HEK293 (cell line): ENCODE results near the gene PAPLN.

Source experiments
- CTCF ChIA-PET: fragments of 350-600 bp; formaldehyde crosslinking; extraction: SDS; loops from one replicate; lab custom pipeline; 2021; ENCODE audit warnings: antibody characterized with exemption; lab: Yijun Ruan, JAX
- POLR2A ChIA-PET: fragments of 300-600 bp; formaldehyde crosslinking; extraction: SDS; loops from one replicate; lab custom pipeline; 2020; ENCODE audit warnings: antibody characterized with exemption, inconsistent platforms; lab: Yijun Ruan, JAX
- H3K27ac ChIP-seq: fragments of 200-500 bp; sonication (Bioruptor generic); 2 replicates; pipeline ENCODE4 v1.5.1; 2014; ENCODE audit warnings: low read depth, low read length, control low read depth, inconsistent platforms; ENCODE audit errors: extremely low read depth
- H3K36me3 ChIP-seq, 2 experiments: fragments of 200-500 bp in 1 of 2; sonication (Bioruptor generic) in 1 of 2; 1 replicate in 1 of 2; 2 replicates in 1 of 2; pipeline ENCODE4 v1.5.1; 2014 to 2017; ENCODE audit warnings: inconsistent platforms in 2 of 2, low read length in 2 of 2; ENCODE audit not compliant: control insufficient read depth in 2 of 2, insufficient read depth in 1 of 2
- H3K4me1 ChIP-seq: fragments of 200-500 bp; sonication (Bioruptor generic); 2 replicates; pipeline ENCODE4 v1.5.1; 2014; ENCODE audit warnings: mild to moderate bottlenecking, low read length, inconsistent platforms; ENCODE audit not compliant: control insufficient read depth, insufficient read depth
- H3K4me3 ChIP-seq: 2 replicates; pipeline ENCODE4 v1.5.1; 2011; ENCODE audit warnings: low read depth, mild to moderate bottlenecking, control low read depth, low read length, moderate library complexity
- H3K9me3 ChIP-seq: fragments of 200-500 bp; sonication (Bioruptor generic); 2 replicates; pipeline ENCODE4 v1.5.1; 2014; ENCODE audit warnings: low read depth, low read length, inconsistent platforms; ENCODE audit not compliant: control insufficient read depth, insufficient read depth
- PRDM10 ChIP-seq: fragments of 450-650 bp; formaldehyde crosslinking; IDR thresholded peaks from 2 replicates; pipeline ENCODE4 v1.5.1; 2016; ENCODE audit warnings: missing biosample characterization, missing genetic modification characterization
- ZBTB7A ChIP-seq: fragments of 450-650 bp; formaldehyde crosslinking; IDR thresholded peaks from 2 replicates; pipeline ENCODE4 v1.5.1; 2016; ENCODE audit warnings: low read depth, missing biosample characterization, missing genetic modification characterization
- ZEB2 ChIP-seq: fragments of 450-650 bp; formaldehyde crosslinking; IDR thresholded peaks from 2 replicates; pipeline ENCODE4 v1.5.1; 2016; ENCODE audit warnings: missing biosample characterization, missing genetic modification characterization
- ZNF16 ChIP-seq: fragments of 450-650 bp; formaldehyde crosslinking; IDR thresholded peaks from 2 replicates; pipeline ENCODE4 v1.5.1; 2016; ENCODE audit warnings: low read depth, missing biosample characterization, missing genetic modification characterization
- ZNF169 ChIP-seq: fragments of 450-650 bp; formaldehyde crosslinking; IDR thresholded peaks from 2 replicates; pipeline ENCODE4 v1.5.1; 2016; ENCODE audit warnings: missing biosample characterization, missing genetic modification characterization
- ZNF2 ChIP-seq: fragments of 450-650 bp; formaldehyde crosslinking; IDR thresholded peaks from 2 replicates; pipeline ENCODE4 v1.5.1; 2016; ENCODE audit warnings: missing biosample characterization, missing genetic modification characterization
- ZNF354C ChIP-seq: fragments of 450-650 bp; formaldehyde crosslinking; IDR thresholded peaks from 2 replicates; pipeline ENCODE4 v1.5.1; 2016; ENCODE audit warnings: missing biosample characterization, missing genetic modification characterization, low read depth, borderline replicate concordance
- ZNF37A ChIP-seq: fragments of 450-650 bp; IDR thresholded peaks from 2 replicates; pipeline ENCODE4 v1.5.1; 2018; ENCODE audit warnings: missing biosample characterization, missing genetic modification characterization
- ZNF626 ChIP-seq: fragments of 450-650 bp; sonication (Bioruptor Pico); formaldehyde crosslinking; IDR thresholded peaks from 2 replicates; pipeline ENCODE4 v1.5.1; 2018; ENCODE audit warnings: missing biosample characterization, missing genetic modification characterization, inconsistent platforms
- ZNF660 ChIP-seq: fragments of 450-650 bp; IDR thresholded peaks from 2 replicates; pipeline ENCODE4 v1.5.1; 2018; ENCODE audit warnings: missing biosample characterization, mild to moderate bottlenecking, missing genetic modification characterization
- ZNF664 ChIP-seq: fragments of 450-650 bp; formaldehyde crosslinking; IDR thresholded peaks from 2 replicates; pipeline ENCODE4 v1.5.1; 2016; ENCODE audit warnings: missing biosample characterization, missing genetic modification characterization
- ZNF704 ChIP-seq: fragments of 450-650 bp; formaldehyde crosslinking; IDR thresholded peaks from 2 replicates; pipeline ENCODE4 v1.5.1; 2016; ENCODE audit warnings: missing biosample characterization, missing genetic modification characterization
- ZNF768 ChIP-seq: fragments of 450-650 bp; formaldehyde crosslinking; IDR thresholded peaks from 2 replicates; pipeline ENCODE4 v1.5.1; 2018; ENCODE audit warnings: missing biosample characterization, mild to moderate bottlenecking, missing genetic modification characterization
- ZSCAN4 ChIP-seq: fragments of 450-650 bp; formaldehyde crosslinking; IDR thresholded peaks from 2 replicates; pipeline ENCODE4 v1.5.1; 2017; ENCODE audit warnings: missing biosample characterization, missing genetic modification characterization
- TF ChIP-seq, protein P1 (sequence below): fragments of 450-650 bp; formaldehyde crosslinking; IDR thresholded peaks from 2 replicates; pipeline ENCODE4 v1.5.1; 2016; ENCODE audit warnings: missing biosample characterization, missing genetic modification characterization
- TF ChIP-seq, protein P2 (sequence below): fragments of 450-650 bp; formaldehyde crosslinking; IDR thresholded peaks from 2 replicates; pipeline ENCODE4 v1.5.1; 2016; ENCODE audit warnings: missing biosample characterization, missing genetic modification characterization

PAPLN gene

GRCh38 chr14:73227812-73228781 lies 9.2 kb upstream of the PAPLN start (continued):
- TF ChIP-seq PRDM10 (tag by site-specific recombination) (no peak), ZNF660 (tag by site-specific recombination) (peak; percentile 58; the same call in 1 of the 2 replicates), ZNF626 (tag by site-specific recombination) (no peak), ZNF354C (tag by site-specific recombination) (no peak), ZNF37A (tag by site-specific recombination) (no peak), ZNF16 (tag by site-specific recombination) (no peak), ZNF2 (tag by site-specific recombination) (no peak), ZNF664 (tag by site-specific recombination) (no peak)
- TF ChIP-seq, protein P1, sequence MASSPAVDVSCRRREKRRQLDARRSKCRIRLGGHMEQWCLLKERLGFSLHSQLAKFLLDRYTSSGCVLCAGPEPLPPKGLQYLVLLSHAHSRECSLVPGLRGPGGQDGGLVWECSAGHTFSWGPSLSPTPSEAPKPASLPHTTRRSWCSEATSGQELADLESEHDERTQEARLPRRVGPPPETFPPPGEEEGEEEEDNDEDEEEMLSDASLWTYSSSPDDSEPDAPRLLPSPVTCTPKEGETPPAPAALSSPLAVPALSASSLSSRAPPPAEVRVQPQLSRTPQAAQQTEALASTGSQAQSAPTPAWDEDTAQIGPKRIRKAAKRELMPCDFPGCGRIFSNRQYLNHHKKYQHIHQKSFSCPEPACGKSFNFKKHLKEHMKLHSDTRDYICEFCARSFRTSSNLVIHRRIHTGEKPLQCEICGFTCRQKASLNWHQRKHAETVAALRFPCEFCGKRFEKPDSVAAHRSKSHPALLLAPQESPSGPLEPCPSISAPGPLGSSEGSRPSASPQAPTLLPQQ (tag by site-specific recombination): peak; percentile 99

- Histone ChIP-seq H3K9me3 (no peaks in the 10 kb centered on the region), H3K36me3 (no peaks in the 10 kb centered on the region), H3K4me3 (no peak overlapping the region), H3K27ac (no peak overlapping the region), H3K4me1 (peaks cover 13% of the 10 kb centered on the region)
- ChIA-PET POLR2A (interaction anchor here (0.7 kb wide), 1 partner anchor 177 kb away, joined by 3 read pairs; no protein-coding TSS in a partner anchor), CTCF (interaction anchor here (1.2 kb wide), 1 partner anchor 41 kb away, joined by 3 read pairs; no protein-coding TSS in a partner anchor)
- TF ChIP-seq ZBTB7A (no peak), ZEB2 (tag by site-specific recombination) (no peak), ZNF768 (tag by site-specific recombination) (no peak), ZNF704 (tag by site-specific recombination) (no peak), ZSCAN4 (tag by site-specific recombination) (no peak), ZNF169 (no peak)
- TF ChIP-seq, protein P2, sequence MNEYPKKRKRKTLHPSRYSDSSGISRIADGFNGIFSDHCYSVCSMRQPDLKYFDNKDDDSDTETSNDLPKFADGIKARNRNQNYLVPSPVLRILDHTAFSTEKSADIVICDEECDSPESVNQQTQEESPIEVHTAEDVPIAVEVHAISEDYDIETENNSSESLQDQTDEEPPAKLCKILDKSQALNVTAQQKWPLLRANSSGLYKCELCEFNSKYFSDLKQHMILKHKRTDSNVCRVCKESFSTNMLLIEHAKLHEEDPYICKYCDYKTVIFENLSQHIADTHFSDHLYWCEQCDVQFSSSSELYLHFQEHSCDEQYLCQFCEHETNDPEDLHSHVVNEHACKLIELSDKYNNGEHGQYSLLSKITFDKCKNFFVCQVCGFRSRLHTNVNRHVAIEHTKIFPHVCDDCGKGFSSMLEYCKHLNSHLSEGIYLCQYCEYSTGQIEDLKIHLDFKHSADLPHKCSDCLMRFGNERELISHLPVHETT: no peak
Measured at GRCh38 chr14:73230051-73230450, 7.3 kb upstream of the PAPLN start.
